Testis (tissue), 3 donors: Measurements from ENCODE around the gene KCNQ1OT1. TPM values are rescaled to one million over a fixed set of nuclear protein-coding genes. Genes with fewer than 3 reads are reported as not detected.

Source experiments
- DNase-seq: peaks from one replicate; pipeline ENCODE4 v3.0.0-alpha.2; 2019
- H3K27ac ChIP-seq, 2 donors: fragments of 200-600 bp; sonication (generic); one replicate each; pipeline ENCODE4 v1.5.1; 2019
- H3K27me3 ChIP-seq: fragments of 200-600 bp; sonication (generic); one replicate; pipeline ENCODE4 v1.5.1; 2019
- H3K36me3 ChIP-seq: fragments of 200-600 bp; sonication (generic); one replicate; pipeline ENCODE4 v1.5.1; 2017; ENCODE audit warnings: low read depth; ENCODE audit errors: missing control alignments
- H3K4me1 ChIP-seq: fragments of 200-600 bp; sonication (generic); one replicate; pipeline ENCODE4 v1.5.1; 2019
- H3K4me3 ChIP-seq, 2 donors: fragments of 200-600 bp; sonication (generic); one replicate each; pipeline ENCODE4 v1.5.1; 2017 to 2019
- H3K9me3 ChIP-seq: fragments of 200-600 bp; sonication (generic); one replicate; pipeline ENCODE4 v1.5.1; 2017
- CTCF ChIP-seq, 3 experiments: fragments of 450-650 bp in 2 of 3; fragments of 200-600 bp in 1 of 3; sonication (generic) in 1 of 3; IDR thresholded peaks; one replicate each; pipeline ENCODE4 v1.5.1; 2016 to 2019; ENCODE audit warnings: antibody characterized with exemption in 3 of 3, mild to moderate bottlenecking in 2 of 3, moderate library complexity in 1 of 3
- POLR2A ChIP-seq: fragments of 450-650 bp; IDR thresholded peaks from one replicate; pipeline ENCODE4 v1.6.1; 2017; ENCODE audit warnings: antibody characterized with exemption, mild to moderate bottlenecking, moderate library complexity
- WGBS, 2 donors: methylation state at CpG; one replicate each; pipeline ENCODE4 v1.1.5; 2018; 5-methylcytosine and 5-hydroxymethylcytosine counted together
- intact Hi-C: fragments of 100-400 bp; cut with DNase I; formaldehyde crosslinking; loops from one replicate; pipeline ENCODE4 v1.15.1; 2023; ENCODE audit warnings: low total_unique reads
- polyA plus RNA-seq: library from polyadenylated mRNA; stranded (reverse); fragments of 350-450 nt; fragmentation: Illumina TruSeq; extraction: RNeasy Lipid Tissue Mini Kit (QIAGEN cat#74804); gene quantifications from one replicate; pipeline ENCODE4 v1.2.3, GENCODE V29; 2014; ENCODE audit warnings: low read depth, low replicate concordance; ENCODE audit not compliant: insufficient read depth
- total RNA-seq, 2 donors: library from RNA; depleted of rRNA; stranded (reverse); fragments of >200 nt; gene quantifications; one replicate each; pipeline ENCODE4 v1.2.3, GENCODE V29; 2016

The KCNQ1OT1 gene
- total and polyA plus RNA-seq, 3 donors from 2014 or later = 0.20 to 5.9 (median 4.0) TPM

- whole genome bisulfite sequencing, 2 donors = 80 to 93% methylated on average over 5 to 6 of the region's 6 CpGs
- Histone ChIP-seq H3K4me3 (no peak overlapping the region), H3K4me1 (no peaks in the 10 kb centered on the region), H3K27me3 (no peaks in the 10 kb centered on the region), H3K36me3 (no peaks in the 10 kb centered on the region), H3K9me3 (no peaks in the 10 kb centered on the region), H3K27ac (no peak overlapping the region)
- no peak for TF ChIP-seq POLR2A
- TF ChIP-seq CTCF (IDR thresholded peaks at IDR 0.05) = no peak
- intact Hi-C loops = no loop called here
- no peak for DNase-seq
Measured at GRCh38 chr11:2690596-2691354, 9.0 kb downstream of the KCNQ1OT1 start.

GRCh38 chr11:2689651-2690575 is 9.9 kb downstream of the KCNQ1OT1 start:
- no peak for TF ChIP-seq POLR2A
- no peak for TF ChIP-seq CTCF (IDR thresholded peaks at IDR 0.05)
- Histone ChIP-seq H3K4me3 (no peak overlapping the region), H3K27me3 (no peaks in the 10 kb centered on the region), H3K4me1 (no peaks in the 10 kb centered on the region), H3K36me3 (no peaks in the 10 kb centered on the region), H3K9me3 (no peaks in the 10 kb centered on the region), H3K27ac (no peak overlapping the region)
- WGBS, 2 donors = 78 to 87% methylated on average over 8 of the region's 8 CpGs
- DNase-seq = no peak
- intact Hi-C loops = no loop called here

GRCh38 chr11:2688381-2689231 is 11.2 kb downstream of the KCNQ1OT1 start:
- Histone ChIP-seq H3K4me1 (no peaks in the 10 kb centered on the region), H3K27ac (no peak overlapping the region)

More at GRCh38 chr11:2688381-2689231, 11.2 kb downstream of the KCNQ1OT1 start:
- no peak overlapping the region for H3K4me3 ChIP-seq
- H3K27me3 ChIP-seq = no peaks in the 10 kb centered on the region
- H3K9me3 ChIP-seq = no peaks in the 10 kb centered on the region
- intact Hi-C loops = no loop called here
- DNase-seq = no peak
- no peaks in the 10 kb centered on the region for H3K36me3 ChIP-seq
- TF ChIP-seq CTCF (IDR thresholded peaks at IDR 0.05) = no peak
- TF ChIP-seq POLR2A = no peak
- WGBS, 2 donors = 93% methylated on average over 6 of the region's 6 CpGs; no CpG with 5 or more reads in 1 of the 2 donors
